ENCODE data around the gene PDS5B. TPM values are rescaled to one million over a fixed set of nuclear protein-coding genes. Genes with fewer than 3 reads are reported as not detected.

Gene PDS5B
- total and polyA plus RNA-seq, 2 of the 8 experiments (the other 6 are each of a cell fraction or from before 2014, with no cell fraction given): 5.5 to 54.6 TPM

DNA sequence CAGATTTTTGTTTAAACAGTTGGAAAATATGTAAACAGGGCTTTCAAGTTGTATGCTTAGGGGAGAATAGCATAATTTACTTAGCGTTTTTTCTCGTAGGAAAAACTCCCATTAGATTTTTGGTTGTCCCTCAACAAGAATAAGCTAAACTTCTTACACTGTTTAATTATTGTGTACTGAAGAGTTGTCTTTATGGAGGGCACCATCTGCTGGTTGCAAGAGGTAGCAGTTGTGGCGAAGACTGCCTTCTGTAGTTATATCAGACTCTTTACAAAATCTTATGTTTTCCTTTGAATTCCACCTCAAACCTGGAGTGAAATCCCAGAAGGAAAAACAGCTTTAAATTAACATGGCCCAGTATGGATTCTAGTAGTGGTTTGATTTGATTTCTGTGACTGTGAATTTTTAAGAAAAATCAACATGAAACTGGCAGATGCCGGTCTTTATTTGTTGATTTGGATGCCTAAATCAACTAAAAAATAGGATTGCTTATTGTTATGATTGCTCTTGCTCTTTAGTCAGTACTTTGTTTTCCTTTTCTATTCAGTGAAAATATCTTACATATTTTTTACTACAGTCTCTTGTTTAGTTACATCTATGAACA, 53.4 kb downstream of the PDS5B start (continued):
- TF ChIP-seq RFX5 (IDR thresholded peaks at IDR 0.05; ENCODE audit: borderline replicate concordance, low read depth, low read length) (no peak), RAD21 (IDR thresholded peaks at IDR 0.05 in 1 of 2, conservative IDR thresholded peaks at IDR 0.05 in 1 of 2; ENCODE audit: low read depth in 2 of 2, low read length in 2 of 2) (peak; percentile 66 to 73), EZH2 (IDR thresholded peaks at IDR 0.05; ENCODE audit: low read depth, low read length, severe bottlenecking) (no peak), TEAD4 (IDR thresholded peaks at IDR 0.05; ENCODE audit: low read depth, low read length) (no peak), KDM5A (IDR thresholded peaks at IDR 0.05; ENCODE audit: low read length) (no peak)

Measured in H1 (cell line).